ENCODE data around the gene GUCA2B.
A peak's percentile ranks its signal among the peaks of the same experiment; 100 is the strongest.

Gene GUCA2B

DNA sequence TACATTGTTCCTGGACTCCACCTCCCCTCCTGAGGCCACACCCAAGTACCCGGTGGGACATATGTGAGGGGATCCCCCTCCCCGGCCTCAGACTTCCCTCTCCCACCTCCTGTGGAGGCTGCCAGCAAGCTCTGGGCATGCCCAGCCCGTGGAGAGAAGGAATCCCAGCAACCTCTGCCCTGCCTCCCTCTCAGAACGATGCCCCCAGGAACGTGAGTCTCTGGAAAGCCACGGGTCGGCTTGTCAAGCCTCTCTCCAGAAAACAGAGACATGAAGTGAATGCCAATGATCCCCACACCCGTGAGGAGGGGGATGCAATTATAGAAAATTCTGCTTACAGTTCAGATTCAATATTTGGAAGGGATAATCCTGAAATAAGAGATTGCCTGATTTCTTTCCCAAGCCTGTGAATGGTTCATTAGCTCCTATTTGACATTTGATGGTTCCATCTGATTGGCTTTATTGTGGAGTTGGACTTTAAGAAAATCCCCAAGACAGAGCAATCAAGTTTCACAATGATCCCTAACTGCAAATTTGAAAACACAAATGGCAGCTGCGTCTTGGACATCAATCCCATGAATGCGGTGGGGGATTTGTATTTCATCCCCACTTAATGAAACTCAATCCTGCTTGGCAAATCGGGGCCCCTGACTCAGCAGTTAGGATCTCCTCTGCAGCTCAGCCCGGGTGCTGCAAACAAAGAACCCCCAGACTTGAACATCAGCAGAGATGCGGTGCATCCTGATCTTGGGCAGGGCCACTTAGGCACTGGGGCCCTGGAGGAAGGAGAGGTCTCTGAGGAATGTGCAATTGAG, 9.1 kb upstream of the GUCA2B start:
- DNase-seq (ENCODE audit: low read depth): no peak

DNA sequence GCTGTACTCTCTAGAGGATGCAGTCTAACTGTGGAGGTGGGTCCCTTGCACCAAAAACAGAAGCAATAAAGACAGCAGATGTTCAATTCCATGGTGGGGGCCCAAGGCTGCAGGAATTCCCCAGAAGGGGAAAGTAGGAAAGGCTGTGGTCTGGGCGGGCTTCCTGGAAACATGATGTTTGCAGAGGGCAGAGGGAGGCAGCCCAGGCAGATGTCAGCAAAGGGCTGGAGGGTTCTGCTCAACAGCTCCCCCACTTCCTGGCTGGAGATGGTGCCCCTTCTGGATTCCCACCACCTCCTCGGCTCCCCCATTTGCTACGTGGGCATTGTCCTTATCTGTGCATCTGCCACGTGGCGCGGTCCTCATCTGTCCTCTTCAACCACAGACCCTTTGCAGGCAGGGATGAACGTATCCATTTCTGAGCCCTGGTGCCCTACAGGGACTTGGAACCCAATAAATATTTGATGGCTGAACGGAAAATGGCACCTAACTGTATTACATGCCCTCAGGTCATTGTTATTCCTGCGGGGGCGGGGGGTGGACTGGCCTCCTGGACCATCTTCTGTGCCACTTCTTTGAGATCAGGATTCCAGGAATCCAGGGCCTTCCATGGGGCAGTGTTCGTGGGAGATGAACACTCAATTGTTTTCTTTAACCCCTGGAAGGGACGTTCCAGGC, 8.4 kb upstream of the GUCA2B start:
- no peak for DNase-seq (ENCODE audit: low read depth)

DNA sequence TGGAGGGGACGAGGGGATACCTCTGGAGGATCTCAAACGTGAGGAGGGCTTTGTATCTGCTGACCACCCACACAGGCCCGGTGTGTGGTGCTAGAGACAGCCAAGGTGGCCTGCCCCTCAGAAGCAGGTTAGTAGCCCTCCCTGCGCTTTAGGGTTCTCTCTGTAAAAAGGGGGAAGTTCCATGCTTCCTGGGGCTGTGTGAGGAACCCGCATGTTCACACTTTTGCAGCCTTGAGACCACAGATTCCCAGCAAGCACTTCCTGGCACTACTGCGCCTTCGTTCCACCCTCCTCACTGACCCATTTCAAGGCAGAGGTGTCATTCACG, 7.9 kb upstream of the GUCA2B start:
- no peak for DNase-seq (ENCODE audit: low read depth)

DNA sequence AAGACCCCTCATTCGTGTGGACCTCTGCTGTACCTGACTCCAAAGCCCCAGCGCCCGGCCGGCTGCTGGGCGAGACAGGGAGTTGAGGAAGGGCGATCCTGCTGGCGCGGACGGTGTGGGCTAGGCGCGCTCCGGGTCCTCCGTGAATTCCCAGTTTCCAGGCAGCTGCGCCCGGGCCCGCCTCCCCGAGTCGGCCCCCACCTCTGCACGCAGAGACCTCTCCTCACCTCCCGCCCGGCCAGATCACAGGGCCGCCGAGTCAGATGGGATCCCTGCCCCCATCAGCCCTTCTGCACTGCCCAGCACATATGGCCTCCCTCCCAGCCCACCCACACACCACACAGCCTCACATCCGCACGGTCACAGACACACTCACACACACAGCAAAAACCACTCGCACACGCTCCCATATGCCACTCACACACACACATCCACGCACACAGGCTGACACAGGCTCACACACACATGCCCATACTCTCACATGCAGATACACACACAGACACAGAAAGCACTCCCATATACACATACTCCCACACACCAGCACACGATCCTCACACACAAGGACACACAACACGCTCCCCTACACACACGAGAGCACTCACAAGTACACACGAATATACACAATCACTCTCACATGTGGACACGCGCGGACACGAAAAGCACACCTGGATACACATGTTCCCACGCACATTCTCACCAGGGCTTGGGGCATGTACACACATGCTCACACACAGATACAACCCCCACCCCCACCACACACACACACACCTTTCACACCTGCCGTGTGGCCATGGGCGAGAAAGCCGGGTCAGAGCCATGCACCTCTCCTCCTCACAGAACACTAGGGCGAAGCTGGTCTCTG, 7.2 kb upstream of the GUCA2B start:
- DNase-seq (ENCODE audit: low read depth): no peak

DNA sequence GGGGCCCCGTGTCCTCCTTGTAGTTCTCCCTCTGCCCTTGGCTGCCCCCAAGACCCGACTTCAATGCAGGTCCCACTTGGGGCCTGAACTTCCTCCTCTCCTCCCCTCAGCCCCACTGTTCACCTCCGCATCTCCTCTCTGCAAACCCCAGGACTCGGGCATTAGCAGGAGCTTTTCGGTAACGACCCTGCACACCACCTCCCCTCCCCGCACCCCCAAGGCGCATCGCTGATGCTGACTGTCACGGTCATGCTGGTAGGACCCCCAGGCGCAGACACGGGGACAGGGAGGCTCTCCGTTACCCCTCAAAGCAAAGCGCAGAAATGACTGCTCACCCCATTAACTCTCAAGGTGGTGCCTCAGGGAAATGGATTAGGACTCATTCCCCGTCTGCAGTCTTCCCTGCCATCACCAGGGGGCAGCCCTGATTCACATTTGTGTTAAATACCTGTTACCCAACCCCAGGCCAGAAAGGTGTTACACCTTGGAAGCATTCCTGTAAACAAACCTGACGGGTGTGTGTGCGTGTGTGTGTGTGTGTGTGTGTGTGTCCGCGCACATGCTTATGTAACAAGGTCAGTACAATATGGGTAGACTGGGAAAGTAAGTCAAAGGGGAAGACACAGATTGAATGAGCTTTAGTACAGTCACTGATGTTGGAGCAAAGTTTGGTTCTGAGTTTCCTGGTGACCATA, 6.4 kb upstream of the GUCA2B start:
- DNase-seq (ENCODE audit: low read depth): peak; percentile 56

DNA sequence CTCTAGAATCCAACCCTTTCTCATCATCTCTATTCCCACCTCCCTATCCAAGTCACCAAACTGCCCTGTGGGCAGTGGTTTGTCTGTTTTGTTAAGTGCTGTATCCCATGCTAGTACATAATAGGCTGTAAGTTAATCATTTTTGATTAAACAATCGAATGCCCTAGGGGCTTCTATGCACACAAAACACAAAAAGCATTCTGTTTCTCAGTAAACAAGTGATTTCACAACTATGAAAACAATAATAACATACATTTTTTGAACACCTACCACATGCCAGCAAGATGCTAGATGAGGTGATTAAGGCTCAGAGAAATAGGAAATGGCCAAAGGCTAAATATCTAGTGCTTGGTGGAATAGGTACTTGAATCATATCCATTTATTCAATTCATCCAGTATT, 5.0 kb upstream of the GUCA2B start:
- DNase-seq (ENCODE audit: low read depth): no peak

DNA sequence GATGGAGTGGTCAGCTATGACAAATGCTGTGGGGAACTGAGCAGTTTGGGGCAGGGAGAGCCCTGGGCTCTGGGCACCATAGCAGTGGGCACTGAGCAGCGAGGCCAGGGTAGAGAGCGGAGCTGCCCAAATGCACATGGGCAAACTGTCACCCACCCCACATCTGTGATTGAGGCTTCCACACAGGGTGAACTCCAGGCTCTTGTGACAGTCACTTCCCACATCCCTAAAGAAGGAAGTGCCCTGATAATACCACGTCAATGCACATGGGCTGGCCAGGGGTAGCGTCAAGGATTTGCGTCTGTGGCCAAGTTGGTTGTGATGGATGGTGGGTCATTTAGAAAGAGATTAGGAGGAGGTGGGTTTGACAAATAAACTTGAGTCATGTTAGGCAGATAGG, 2.6 kb upstream of the GUCA2B start:
- no peak for DNase-seq (ENCODE audit: low read depth)

DNA sequence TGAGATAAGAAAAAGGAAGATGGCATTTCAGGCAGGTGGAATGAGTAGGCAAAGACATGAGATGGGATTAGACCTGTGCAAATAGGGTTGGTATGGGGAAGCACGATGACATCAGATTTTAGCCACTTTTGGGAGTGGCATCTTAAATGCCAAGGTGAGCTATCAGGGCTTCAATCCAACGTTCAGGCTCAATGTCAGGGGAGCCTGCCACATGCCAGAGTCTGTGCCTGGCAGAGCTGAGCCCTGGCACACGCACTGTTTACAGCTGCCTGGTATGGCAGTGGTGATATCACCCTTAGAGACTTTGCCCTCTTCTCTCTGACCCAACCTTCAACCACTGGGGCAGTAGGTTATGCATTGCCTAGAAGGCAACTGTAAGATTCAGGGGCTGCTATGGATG, 1.1 kb upstream of the GUCA2B start:
- no peak for DNase-seq (ENCODE audit: low read depth)

DNA sequence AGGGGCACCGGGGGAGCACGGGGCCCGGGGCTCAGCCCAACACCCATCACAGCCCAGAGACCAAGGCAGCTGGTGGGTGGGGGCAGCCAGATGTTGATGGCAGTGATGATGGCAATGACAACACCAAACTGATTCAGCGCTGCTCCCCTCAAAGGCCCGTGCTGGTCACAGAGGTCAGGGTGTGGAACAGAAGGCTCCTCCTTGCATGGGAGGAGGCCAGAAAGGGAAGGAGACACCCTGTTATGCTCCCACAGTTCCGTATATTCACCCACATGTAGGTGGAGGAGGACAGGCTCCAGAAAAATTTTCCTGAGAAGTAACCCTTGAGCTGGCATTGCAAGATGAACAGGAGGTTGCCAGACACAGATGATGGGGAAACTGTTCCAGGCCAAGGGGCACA, 414 bp downstream of the GUCA2B start:
- DNase-seq (ENCODE audit: low read depth): no peak

DNA sequence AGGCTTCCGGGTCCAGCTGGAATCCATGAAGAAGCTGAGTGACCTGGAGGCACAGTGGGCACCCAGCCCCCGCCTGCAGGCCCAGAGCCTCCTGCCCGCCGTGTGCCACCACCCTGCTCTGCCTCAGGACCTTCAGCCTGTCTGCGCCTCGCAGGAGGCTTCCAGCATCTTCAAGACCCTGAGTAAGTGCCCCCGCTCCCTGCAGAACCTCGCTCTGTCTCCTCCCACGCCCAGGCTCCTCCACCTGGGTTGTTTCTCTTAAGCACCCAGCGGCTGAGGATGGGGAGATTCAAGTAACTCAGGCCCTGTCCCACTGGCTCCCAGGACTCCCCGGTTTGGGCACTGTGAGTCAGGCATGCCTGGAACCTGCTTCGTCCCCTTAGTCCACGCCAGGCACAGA, 1.5 kb downstream of the GUCA2B start:
- DNase-seq (ENCODE audit: low read depth): no peak

DNA sequence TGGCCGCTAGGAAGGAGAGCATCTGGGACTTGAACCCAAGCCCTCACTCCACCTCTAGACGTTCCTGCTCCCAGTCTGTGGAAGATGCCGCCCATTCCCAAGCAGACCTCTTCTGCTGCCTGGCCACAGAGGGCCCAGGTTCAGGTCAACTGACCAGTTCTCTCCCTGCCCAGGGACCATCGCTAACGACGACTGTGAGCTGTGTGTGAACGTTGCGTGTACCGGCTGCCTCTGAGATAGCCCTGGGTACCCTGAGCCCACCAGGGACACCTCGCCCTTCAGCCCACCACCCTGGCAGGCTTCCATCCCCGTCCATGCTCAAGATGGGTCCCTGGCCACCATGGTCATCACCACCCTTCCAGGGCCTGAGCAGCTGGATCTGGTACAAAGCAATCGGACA, 2.2 kb downstream of the GUCA2B start:
- no peak for DNase-seq (ENCODE audit: low read depth)

DNA sequence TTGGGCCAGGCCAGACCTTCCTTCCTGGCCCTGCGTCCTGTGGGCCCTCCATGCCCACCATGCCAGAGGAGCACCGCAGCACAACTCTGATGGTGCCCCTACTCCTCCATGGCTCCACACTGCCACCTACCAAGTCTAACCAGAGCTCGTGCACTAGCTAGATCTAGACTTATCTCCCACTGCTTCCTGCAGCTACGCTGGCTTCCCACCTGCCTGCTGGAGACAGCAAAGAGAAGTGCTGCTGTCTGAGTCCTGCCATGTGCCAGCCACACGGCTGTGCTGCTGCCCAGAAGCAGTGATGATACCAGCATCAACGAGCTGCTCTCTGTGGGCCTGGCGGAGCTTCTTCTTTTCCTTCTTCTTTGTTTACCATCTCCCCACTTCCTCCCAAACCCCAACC, 4.5 kb downstream of the GUCA2B start:
- no peak for DNase-seq (ENCODE audit: low read depth)

DNA sequence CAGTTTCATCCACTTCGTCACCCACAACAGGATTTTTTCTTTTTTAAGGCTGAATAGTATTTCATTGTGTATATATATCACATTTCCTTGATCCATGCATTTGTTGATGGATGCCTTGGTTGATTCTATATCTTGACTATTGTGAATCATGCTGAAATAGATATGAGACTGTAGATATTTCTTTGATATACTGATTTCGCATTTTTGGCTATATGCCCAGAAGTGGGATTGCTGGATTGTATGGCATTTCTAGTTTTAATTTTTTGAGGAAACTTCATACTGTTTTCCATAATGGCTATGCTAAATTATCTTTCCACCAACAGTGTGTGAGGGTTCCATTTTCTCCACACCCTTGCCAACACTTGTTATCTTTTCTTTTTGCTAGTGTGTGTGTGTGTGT, 5.0 kb downstream of the GUCA2B start:
- DNase-seq (ENCODE audit: low read depth): peak; percentile 18

DNA sequence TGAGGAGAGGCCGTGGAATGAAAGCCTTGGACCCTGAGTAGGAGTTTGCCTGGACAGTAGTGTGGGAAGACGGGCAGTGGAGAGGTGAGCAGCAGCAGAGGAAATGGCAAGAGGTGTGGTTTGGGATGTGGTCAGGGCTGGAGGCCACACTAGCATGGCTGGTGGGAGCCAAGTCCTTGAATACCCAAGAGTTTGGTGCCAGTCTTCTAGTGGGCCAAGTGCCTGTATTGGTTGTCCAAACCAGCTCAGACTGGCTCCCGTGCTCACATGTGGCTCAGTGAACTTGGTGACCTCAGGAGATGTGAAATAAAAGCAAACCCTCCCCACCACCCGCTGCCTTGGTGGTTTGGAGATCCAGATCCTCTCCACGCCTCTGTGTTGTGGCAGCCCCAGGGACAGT, 9.0 kb downstream of the GUCA2B start:
- no peak for DNase-seq (ENCODE audit: low read depth)

DNA sequence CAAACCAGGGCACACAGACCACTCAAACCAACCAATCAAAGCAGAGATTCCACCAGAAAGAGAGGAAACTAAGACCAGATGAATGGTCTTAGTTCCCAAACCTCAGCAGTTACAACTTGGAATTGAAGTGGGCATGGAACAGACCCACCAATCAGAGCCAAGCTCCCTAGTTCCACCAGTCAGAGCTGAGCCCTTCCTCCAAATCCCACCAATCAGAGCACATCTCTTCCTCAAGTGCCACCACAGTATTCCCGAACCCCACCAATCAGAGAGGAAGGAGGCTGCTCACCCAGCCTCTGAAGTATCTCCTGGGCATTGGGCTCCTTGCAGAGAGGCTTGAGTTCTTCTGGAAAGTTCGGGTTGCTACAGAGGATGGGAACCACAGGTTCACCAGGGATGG, 9.9 kb downstream of the GUCA2B start:
- DNase-seq (ENCODE audit: low read depth): peak; percentile 41

DNA sequence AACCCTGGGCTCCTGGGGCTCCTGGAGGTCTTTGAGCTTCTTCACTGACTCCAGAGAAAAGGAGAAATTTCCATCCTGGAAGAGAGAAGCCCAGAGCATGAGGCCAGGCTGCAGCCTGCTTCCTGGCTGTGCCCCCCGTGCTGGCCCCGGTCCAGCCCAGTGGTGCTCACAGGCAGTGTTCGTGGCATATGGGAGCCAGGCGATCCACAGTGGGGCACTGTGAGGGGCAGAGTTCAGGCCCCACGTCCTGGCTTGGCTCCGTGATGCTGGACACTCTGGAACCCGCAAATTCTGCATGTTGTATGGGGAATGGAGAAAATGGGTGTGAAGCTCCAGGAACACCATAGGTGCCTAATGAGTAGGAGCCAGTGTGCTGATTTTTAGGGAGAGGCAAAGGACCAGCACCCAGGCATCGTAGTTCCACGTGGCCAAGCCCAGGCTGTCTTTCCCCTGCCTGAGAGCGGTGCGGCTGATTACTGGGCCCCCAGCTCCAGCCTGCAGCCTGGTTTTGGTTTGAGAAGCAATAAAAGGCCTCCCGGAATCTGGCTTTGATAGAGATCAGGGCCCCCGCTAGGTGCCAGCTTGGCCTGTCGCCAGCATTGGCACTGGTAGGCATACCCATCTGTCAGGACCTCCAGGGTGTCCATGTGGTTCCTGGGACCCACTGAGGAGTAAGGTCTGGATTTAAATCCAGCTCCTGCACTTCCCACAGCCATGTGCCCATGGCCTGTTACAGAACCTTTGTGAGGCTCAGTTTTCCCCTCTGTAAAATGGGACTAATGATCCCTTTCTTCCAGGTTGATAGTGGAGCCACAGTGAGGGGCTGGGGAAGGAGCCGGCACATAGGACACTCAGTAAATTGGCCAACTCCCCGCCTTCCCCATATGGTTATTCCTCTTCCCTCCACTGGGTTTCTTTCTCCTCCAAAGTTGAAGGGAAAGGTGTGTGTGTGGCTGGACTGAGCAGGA, 10.6 kb downstream of the GUCA2B start:
- no peak for DNase-seq (ENCODE audit: low read depth)

DNA sequence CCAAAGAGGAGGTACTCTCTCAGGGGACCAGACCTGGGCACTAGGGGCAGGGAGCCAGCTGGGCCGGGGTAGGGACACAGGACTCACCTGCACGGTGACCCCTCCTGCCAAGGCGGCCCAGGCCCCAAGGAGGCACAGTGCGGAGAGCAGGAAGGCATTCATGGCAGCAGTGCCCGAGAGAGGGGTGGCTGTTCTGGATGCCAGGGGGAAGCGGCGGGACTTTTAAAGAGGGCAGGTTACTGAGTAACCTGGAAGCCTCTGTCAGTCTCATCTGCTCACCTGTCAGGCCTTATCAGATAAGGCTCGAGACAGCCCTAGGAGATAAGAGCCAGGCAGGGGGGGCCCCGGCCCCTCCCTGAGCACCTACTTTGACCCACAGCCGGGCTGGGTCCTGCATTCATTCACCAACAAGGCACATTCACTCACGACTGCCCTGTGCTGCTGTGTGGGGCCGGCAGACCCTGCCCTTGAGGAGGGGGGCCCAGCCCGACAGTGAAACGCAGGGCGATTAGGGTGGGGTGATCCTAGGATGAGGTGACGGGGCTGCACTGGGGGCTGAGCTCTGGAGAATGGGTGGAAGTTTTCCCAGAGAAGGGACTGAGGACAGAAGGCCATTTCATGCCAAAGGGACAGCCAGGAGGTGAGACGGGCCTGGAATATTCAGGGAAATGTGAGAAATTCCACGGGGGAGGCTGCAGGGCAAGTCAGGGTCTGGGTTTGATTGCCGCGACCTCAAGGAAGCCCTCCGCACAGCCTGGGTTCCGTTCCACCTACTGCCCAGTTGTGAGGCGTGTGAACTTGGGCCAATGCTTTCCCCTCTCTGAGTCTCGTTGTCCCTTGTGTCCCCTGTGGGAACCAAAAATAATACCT, 11.6 kb downstream of the GUCA2B start, which contains the start of gene GUCA2A:
GUCA2A (minus strand) TSS at position 195 of the 870 bp plus-strand sequence; CDS start at position 162, 33 bp downstream.
- no peak for DNase-seq (ENCODE audit: low read depth)

DNA sequence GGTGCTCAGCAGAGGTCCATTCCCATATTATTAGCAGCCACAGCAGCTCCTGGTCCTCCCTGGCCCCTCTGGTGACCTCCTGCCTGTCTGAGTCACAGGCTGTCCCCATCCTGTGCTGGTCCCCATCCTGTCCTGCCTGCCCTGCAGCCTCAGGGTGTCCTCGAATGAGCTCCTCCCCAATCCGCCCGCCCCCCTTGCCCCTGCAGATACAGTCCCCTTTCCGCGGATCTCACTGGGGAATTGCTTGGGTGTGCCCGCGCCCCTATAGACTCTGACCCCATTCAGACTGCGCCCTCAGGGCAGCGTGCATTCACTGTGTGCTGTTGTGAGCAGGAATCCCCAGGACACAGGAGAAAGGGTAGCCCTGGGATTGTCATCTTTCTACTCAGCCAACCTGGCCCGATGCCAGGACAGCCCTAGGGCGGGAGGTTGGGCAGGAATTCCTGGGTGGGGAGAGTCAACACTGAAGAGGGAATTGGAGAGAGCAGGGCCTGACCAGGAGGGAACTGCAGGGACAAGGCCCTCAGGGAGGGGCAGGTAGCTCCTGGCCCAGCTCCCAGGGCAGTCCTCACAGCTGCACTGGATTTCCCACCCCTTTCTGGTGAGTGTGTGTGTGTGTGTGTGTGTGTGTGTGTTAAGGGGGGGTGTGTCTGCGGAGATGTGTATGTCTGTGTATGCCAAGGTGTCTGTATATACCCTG, 12.5 kb downstream of the GUCA2B start:
- peak; percentile 76 for DNase-seq (ENCODE audit: low read depth)

DNA sequence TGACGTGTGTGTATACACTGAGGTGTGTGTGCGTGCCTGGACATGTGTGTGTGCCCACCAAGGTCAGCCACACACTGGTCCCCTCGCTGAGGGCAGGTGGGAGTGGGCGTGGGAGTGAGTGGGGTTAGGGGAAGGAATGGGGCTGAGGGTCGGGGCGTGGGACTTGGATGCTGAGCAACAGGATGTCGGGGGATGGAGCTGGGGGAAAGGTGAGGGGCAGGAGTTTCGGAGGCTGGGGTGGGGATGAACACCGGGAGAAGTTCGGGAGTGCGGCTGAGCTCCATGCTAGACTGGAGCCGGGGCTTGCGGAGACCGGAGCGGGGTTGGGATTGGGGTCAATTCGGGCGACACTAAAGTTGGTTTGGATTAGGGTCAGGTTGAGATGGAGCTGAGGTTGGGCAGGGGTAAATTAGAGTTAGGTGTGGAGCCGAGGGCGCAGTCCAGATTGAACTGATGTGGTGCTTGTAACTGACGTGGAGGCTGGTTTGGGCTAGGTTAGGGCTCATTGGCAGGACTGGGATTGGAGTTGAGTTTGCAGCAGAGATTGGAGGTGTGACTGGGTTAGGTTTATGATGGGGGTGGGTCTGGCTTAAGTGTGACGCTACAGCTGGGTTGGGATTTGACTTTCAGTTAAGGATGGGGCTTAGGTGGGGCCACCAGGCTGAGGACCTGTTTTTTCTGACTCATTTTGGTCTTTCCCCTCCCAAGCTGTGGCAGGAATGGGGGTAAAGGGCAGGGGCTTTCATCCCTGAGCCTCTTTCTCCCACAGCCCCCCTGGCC, 14.6 kb downstream of the GUCA2B start:
- DNase-seq (ENCODE audit: low read depth): no peak
